ENCODE measurements around the gene DCK. TPM values are rescaled to one million over a fixed set of nuclear protein-coding genes. Genes with fewer than 3 reads are reported as not detected.

DCK gene
- polyA plus RNA-seq, 3 donors = 13.3 to 56.6 (median 47.3) TPM

- no peak overlapping the region for H3K4me3 Mint-ChIP-seq
- peaks cover 8 to 29% of the 10 kb centered on the region in 2 donors for H3K36me3 ChIP-seq (replicated peaks in 1 of 2; ENCODE audit: control insufficient read depth in 1 of 2, insufficient read depth in 2 of 2, low read length in 2 of 2)
- no peaks in the 10 kb centered on the region for H3K27me3 Mint-ChIP-seq (ENCODE audit: low read depth in 3 of 3)
- no peaks in the 10 kb centered on the region for H3K9me3 Mint-ChIP-seq
- peaks cover 33 to 47% of the 10 kb centered on the region in 2 donors for H3K36me3 Mint-ChIP-seq
- no CpG with 5 or more reads among the region's 7 CpGs for WGBS (ENCODE audit: insufficient coverage)
- H3K9ac ChIP-seq (ENCODE audit: insufficient read depth, low read length, poor library complexity, severe bottlenecking) = no peak overlapping the region
- H3K27ac Mint-ChIP-seq = no peak overlapping the region
- no peak for TF ChIP-seq CTCF (IDR thresholded peaks at IDR 0.05)
- no peaks in the 10 kb centered on the region for H4K20me1 ChIP-seq (ENCODE audit: insufficient read depth, low read length)
- intact Hi-C loops (cut with micrococcal nuclease) = no loop called here
- no peaks in the 10 kb centered on the region for H3K79me2 ChIP-seq (ENCODE audit: insufficient read depth, low read length)
- no peaks in the 10 kb centered on the region for H3K27me3 ChIP-seq (ENCODE audit: control insufficient read depth in 2 of 2, insufficient read depth in 2 of 2, low read length in 2 of 2)
- H3K27ac ChIP-seq (ENCODE audit: low read depth in 1 of 2, low read length in 2 of 2) = no peak overlapping the region
- H3K4me1 Mint-ChIP-seq = peaks cover 16% of the 10 kb centered on the region
- no peak overlapping the region for H2AFZ ChIP-seq (ENCODE audit: insufficient read depth, low read depth, low read length, poor library complexity, severe bottlenecking)
- no peak overlapping the region for H3K4me2 ChIP-seq (replicated peaks; ENCODE audit: extremely low read depth, low read length, poor library complexity, severe bottlenecking)
- H3K4me3 ChIP-seq (replicated peaks in 1 of 3; ENCODE audit: low read depth in 2 of 3, low read length in 3 of 3) = no peak overlapping the region
- H3K4me1 ChIP-seq (ENCODE audit: control insufficient read depth in 1 of 2, insufficient read depth in 2 of 2, low read length in 2 of 2) = peaks cover 7 to 15% of the 10 kb centered on the region in 2 donors
- H3K9me3 ChIP-seq (replicated peaks in 1 of 2; ENCODE audit: control insufficient read depth in 1 of 2, insufficient read depth in 1 of 2, low read length in 2 of 2) = no peaks in the 10 kb centered on the region
- DNase-seq = no peak
Measured at GRCh38 chr4:70969076-70969475, 24.4 kb upstream of the DCK start.

GRCh38 chr4:70976252-70976651 lies 17.2 kb upstream of the DCK start:
- Histone ChIP-seq H3K9ac (ENCODE audit: insufficient read depth, low read length, poor library complexity, severe bottlenecking) (no peak overlapping the region), H3K79me2 (ENCODE audit: insufficient read depth, low read length) (no peaks in the 10 kb centered on the region), H4K20me1 (ENCODE audit: insufficient read depth, low read length) (no peaks in the 10 kb centered on the region), H3K4me2 (replicated peaks; ENCODE audit: extremely low read depth, low read length, poor library complexity, severe bottlenecking) (no peak overlapping the region), H3K9me3 (replicated peaks in 1 of 2; ENCODE audit: control insufficient read depth in 1 of 2, insufficient read depth in 1 of 2, low read length in 2 of 2) (no peaks in the 10 kb centered on the region), H2AFZ (ENCODE audit: insufficient read depth, low read depth, low read length, poor library complexity, severe bottlenecking) (no peak overlapping the region), H3K27ac (ENCODE audit: low read depth in 1 of 2, low read length in 2 of 2) (no peak overlapping the region), H3K36me3 (replicated peaks in 1 of 2; ENCODE audit: control insufficient read depth in 1 of 2, insufficient read depth in 2 of 2, low read length in 2 of 2) (peaks cover 11 to 41% of the 10 kb centered on the region in 2 donors), H3K4me1 (ENCODE audit: control insufficient read depth in 1 of 2, insufficient read depth in 2 of 2, low read length in 2 of 2) (peaks cover 15 to 29% of the 10 kb centered on the region in 2 donors), H3K4me3 (replicated peaks in 1 of 3; ENCODE audit: low read depth in 2 of 3, low read length in 3 of 3) (no peak overlapping the region), H3K27me3 (ENCODE audit: control insufficient read depth in 2 of 2, insufficient read depth in 2 of 2, low read length in 2 of 2) (no peaks in the 10 kb centered on the region)
- H3K4me1 Mint-ChIP-seq = peaks cover 31% of the 10 kb centered on the region
- H3K36me3 Mint-ChIP-seq = peaks cover 50 to 61% of the 10 kb centered on the region in 2 donors
- H3K9me3 Mint-ChIP-seq = no peaks in the 10 kb centered on the region
- no peak overlapping the region for H3K4me3 Mint-ChIP-seq
- TF ChIP-seq CTCF (IDR thresholded peaks at IDR 0.05) = no peak
- H3K27me3 Mint-ChIP-seq (ENCODE audit: low read depth in 3 of 3) = peaks cover 0 to 2% (median 0%) of the 10 kb centered on the region in 3 donors
- no CpG with 5 or more reads among the region's 3 CpGs for WGBS (ENCODE audit: insufficient coverage)
- no peak for DNase-seq
- intact Hi-C loops (cut with micrococcal nuclease) = no loop called here
- H3K27ac Mint-ChIP-seq = peak overlapping the region in 1 of 7 donors; percentile 22
